22Rv1 (cell line): ENCODE results near the gene SULF2.

Source experiments
- ZFX ChIP-seq: fragments of 450-650 bp; IDR thresholded peaks from 2 replicates; pipeline ENCODE4 v1.6.1; 2017; ENCODE audit warnings: antibody characterized with exemption, borderline replicate concordance
- TF ChIP-seq, protein P1 (sequence below): fragments of 450-650 bp; IDR thresholded peaks from 2 replicates; pipeline ENCODE4 v1.5.1; 2017; ENCODE audit warnings: mild to moderate bottlenecking

DNA sequence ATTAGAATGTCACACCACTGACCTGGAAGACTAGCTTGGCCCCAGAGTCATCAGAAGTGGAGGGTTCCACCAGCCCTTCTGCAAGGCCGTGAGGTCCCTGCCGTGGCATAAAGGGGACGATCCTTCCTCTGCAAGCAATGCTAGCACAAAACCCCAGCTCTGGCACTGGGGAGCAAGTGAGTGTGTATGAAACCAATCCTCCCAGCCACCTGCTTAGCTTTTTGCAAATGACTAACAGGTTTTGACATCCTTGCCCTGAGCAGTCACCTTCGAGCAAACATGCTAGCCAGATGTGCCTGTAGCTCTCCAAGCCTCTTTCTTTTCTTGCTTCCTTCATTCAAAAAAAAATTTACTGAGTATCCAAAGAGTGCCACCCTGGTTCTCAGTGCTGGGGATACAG, 8.6 kb downstream of the SULF2 start:
- TF ChIP-seq, protein P1, sequence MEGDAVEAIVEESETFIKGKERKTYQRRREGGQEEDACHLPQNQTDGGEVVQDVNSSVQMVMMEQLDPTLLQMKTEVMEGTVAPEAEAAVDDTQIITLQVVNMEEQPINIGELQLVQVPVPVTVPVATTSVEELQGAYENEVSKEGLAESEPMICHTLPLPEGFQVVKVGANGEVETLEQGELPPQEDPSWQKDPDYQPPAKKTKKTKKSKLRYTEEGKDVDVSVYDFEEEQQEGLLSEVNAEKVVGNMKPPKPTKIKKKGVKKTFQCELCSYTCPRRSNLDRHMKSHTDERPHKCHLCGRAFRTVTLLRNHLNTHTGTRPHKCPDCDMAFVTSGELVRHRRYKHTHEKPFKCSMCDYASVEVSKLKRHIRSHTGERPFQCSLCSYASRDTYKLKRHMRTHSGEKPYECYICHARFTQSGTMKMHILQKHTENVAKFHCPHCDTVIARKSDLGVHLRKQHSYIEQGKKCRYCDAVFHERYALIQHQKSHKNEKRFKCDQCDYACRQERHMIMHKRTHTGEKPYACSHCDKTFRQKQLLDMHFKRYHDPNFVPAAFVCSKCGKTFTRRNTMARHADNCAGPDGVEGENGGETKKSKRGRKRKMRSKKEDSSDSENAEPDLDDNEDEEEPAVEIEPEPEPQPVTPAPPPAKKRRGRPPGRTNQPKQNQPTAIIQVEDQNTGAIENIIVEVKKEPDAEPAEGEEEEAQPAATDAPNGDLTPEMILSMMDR: no peak
- TF ChIP-seq ZFX: no peak
